ENCODE measurements around the gene DIPK1A.

The DIPK1A gene

DNA sequence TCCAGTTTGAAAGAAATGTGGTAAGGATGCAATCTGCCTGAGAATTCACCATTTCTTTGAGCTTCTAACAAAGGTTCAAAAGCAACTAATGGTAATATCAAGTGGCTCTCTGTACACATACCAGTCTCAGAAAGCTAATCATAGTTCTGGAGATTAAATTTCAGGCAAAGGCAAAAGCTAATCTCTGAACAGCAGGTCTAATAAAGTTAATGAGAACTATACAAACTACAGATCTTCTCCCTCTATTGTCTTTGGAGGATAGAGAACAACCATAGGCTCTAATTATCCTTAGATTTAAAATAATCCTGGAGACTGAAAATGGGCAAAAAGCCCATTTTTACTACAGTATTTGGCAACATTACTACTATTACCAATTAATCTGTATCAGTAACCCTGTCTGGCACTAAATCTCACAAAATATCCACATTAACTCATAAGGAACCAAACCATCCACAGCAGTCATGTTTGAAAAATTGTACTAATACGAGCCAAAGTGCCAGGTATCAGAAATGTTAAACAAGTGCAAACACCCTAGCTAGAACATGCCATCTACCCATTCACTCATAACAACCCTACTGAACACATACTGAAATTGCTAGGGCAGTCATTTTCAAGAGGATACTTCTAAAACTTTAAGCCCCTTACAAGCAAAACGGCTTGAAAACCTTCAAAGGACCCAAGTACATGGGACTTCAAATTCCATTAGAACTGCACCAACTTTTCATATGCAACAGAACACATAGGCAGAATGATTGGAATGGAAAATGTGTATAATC is 4.8 kb downstream of the DIPK1A start:
- Histone ChIP-seq H3K27me3 (ENCODE audit: insufficient read depth, low read depth, severe bottlenecking) (no peaks in the 10 kb centered on the region), H3K27ac (no peak overlapping the region)

DNA sequence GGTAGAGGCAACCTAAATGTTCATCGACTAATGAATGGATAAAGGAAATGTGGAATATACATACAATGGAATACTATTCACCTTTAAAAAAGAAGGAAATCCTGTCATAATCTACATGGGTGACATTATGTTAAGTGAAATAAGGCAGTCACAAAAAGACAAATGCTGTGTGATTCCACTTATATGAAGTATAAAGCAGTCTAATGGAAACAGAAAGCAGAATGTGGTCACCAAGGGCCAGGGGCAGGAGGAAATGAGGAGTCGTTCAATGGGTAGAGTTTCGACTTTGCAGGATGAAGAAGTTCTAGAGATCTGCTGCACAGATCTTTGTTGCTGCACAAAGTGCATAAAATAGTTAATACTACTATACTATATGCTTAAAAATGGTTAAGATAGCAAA is 7.8 kb downstream of the DIPK1A start:
- Histone ChIP-seq H3K36me3 (no peaks in the 10 kb centered on the region), H3K4me3 (ENCODE audit: low read depth, low read length) (no peak overlapping the region), H3K27ac (no peak overlapping the region), H3K9me3 (ENCODE audit: severe bottlenecking) (no peaks in the 10 kb centered on the region), H3K27me3 (ENCODE audit: insufficient read depth, low read depth, severe bottlenecking) (no peaks in the 10 kb centered on the region)
- TF ChIP-seq, protein P1, sequence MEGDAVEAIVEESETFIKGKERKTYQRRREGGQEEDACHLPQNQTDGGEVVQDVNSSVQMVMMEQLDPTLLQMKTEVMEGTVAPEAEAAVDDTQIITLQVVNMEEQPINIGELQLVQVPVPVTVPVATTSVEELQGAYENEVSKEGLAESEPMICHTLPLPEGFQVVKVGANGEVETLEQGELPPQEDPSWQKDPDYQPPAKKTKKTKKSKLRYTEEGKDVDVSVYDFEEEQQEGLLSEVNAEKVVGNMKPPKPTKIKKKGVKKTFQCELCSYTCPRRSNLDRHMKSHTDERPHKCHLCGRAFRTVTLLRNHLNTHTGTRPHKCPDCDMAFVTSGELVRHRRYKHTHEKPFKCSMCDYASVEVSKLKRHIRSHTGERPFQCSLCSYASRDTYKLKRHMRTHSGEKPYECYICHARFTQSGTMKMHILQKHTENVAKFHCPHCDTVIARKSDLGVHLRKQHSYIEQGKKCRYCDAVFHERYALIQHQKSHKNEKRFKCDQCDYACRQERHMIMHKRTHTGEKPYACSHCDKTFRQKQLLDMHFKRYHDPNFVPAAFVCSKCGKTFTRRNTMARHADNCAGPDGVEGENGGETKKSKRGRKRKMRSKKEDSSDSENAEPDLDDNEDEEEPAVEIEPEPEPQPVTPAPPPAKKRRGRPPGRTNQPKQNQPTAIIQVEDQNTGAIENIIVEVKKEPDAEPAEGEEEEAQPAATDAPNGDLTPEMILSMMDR (IDR thresholded peaks at IDR 0.05; ENCODE audit: low read depth, low read length) = no peak
- DNase-seq = no peak

More for the DNA sequence above, 4.8 kb downstream of the DIPK1A start:
- no peaks in the 10 kb centered on the region for H3K9me3 ChIP-seq (ENCODE audit: severe bottlenecking)
- TF ChIP-seq, protein P1 (IDR thresholded peaks at IDR 0.05; ENCODE audit: low read depth, low read length) = no peak
- DNase-seq = no peak
- H3K36me3 ChIP-seq = no peaks in the 10 kb centered on the region
- H3K4me3 ChIP-seq (ENCODE audit: low read depth, low read length) = no peak overlapping the region

DNA sequence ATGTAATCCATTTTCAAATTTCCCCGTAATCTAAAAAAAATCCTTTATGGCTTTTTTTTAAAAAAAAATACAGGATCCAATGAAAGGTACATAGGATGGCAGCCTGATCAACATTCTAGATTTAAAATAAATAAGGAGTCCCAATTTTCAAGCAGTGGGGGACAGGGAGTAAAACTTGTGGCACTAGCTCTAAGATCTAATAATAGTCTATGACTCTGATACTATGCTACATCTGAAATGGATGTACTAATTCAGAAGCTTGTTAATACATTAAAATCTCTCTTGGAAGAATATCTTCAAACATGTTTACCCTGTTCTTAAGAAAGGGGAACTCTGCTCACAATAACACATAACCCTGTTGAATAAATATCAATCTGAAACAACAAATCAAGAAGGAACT is 8.5 kb downstream of the DIPK1A start:
- TF ChIP-seq, protein P1 (IDR thresholded peaks at IDR 0.05; ENCODE audit: low read depth, low read length) = no peak
- DNase-seq = no peak
- Histone ChIP-seq H3K4me3 (ENCODE audit: low read depth, low read length) (no peak overlapping the region), H3K27ac (no peak overlapping the region), H3K27me3 (ENCODE audit: insufficient read depth, low read depth, severe bottlenecking) (no peaks in the 10 kb centered on the region), H3K9me3 (ENCODE audit: severe bottlenecking) (no peaks in the 10 kb centered on the region), H3K36me3 (no peaks in the 10 kb centered on the region)

DNA sequence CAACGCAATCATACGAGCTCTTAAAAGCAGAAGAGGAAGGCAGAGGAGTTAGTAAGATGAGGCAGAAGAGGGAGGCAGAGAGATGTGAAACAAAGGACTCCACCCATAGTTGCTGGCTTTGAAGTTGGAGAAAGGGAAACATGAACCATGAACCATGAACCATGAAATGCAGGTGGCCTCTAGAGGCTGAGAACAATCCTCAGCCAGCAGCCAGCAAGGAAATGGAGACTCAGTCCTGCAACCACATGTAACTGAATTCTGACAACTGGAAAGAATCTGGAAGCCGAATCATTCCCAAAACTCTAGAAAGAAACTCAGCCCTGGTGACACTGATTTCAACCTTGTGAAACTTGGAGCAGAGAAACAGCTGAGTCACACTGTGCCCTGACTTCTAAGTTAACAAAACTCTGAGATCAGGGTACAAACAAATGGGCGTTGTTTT is 10.1 kb downstream of the DIPK1A start:
- no peak overlapping the region for H3K4me3 ChIP-seq (ENCODE audit: low read depth, low read length)
- peak overlapping the region; percentile 26 for H3K27ac ChIP-seq
- peak; percentile 15 for DNase-seq
- H3K27me3 ChIP-seq (ENCODE audit: insufficient read depth, low read depth, severe bottlenecking) = no peaks in the 10 kb centered on the region
- H3K9me3 ChIP-seq (ENCODE audit: severe bottlenecking) = no peaks in the 10 kb centered on the region
- H3K36me3 ChIP-seq = no peaks in the 10 kb centered on the region
- TF ChIP-seq, protein P1 (IDR thresholded peaks at IDR 0.05; ENCODE audit: low read depth, low read length) = no peak

DNA sequence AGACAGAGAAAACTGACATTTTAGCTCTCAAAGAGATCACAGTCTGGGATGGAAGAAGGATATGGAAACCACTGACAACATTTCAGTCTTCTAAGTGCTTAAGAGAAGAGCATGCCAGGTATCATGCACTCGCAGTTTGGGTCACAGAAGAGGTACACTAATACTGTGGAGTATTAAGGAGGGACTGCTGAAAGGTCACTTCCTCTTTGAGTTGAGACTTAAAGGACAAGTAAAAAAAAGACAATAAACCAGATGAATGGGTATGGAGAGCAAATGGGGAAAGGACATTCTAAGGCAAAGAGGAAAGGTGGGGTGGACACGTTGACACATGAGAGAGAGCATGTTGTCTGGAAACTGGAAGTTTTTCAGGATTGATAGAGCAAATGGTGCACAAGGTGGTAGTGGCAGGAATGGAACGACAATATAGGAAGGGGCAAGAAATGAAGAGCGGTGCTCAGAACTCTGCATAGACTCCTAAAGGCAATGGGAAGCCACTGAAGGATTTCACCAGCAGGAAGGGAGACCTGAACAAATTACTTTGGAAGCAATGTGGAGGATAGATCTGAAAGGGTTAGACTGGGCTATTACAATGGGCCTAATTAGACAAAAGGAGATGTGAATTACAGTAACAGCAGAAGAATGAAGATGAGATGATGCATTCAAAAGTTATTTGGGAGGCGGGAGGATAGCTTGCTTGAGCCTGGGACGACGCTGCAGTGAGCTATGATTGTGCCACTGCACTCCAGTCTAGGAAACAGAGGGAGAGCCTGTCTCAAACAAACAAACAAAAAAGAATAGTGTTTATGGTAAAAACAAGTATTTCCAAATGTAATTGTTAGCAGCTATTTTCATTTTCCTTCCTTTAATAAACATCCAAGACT is 11.1 kb downstream of the DIPK1A start:
- H3K36me3 ChIP-seq = no peaks in the 10 kb centered on the region
- DNase-seq = no peak
- no peak overlapping the region for H3K27ac ChIP-seq
- no peaks in the 10 kb centered on the region for H3K9me3 ChIP-seq (ENCODE audit: severe bottlenecking)
- H3K27me3 ChIP-seq (ENCODE audit: insufficient read depth, low read depth, severe bottlenecking) = no peaks in the 10 kb centered on the region
- H3K4me3 ChIP-seq (ENCODE audit: low read depth, low read length) = no peak overlapping the region
- TF ChIP-seq, protein P1 (IDR thresholded peaks at IDR 0.05; ENCODE audit: low read depth, low read length) = no peak
